ENCODE measurements around the gene KCTD16. TPM values are rescaled to one million over a fixed set of nuclear protein-coding genes. Genes with fewer than 3 reads are reported as not detected.
A peak's percentile ranks its signal among the peaks of the same experiment; 100 is the strongest.

The KCTD16 gene
- total and polyA plus RNA-seq, 8 donors, result 0.57 to 6.6 (median 3.2) TPM

DNA sequence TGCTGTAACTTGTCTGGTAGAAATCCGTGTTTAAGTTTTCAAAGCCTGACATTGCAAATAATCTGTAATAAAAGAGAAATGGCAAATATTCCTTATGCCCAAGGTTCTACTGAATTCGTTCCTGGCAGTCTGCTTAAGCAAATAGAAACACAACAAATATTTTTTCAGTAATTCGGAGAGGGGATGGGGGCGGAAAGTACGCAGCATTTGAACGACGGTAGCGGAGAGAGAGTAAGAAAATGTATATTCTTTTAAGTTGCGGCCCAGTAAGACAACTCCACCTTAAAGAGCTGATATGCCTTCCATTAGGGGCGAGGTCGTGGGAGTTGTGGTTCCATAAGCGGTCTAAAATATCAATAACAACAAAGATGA, 783 bp upstream of the KCTD16 start:
- peak overlapping the region; percentile 48 to 78 (median 68) for H3K27ac ChIP-seq
- peaks cover 9 to 24% (median 21%) of the 10 kb centered on the region in 3 donors for H3K4me1 ChIP-seq
- intact Hi-C loops (cut with DNase I), result no loop called here
- ATAC-seq (peak; percentile 1 to 21 (median 6)), DNase-seq (no peak), FAIRE-seq (no peak)
- peak overlapping the region; percentile 72 to 82 (median 78) for H3K4me3 ChIP-seq
- H3K27me3 ChIP-seq, result no peaks in the 10 kb centered on the region
- no peak for TF ChIP-seq CTCF (IDR thresholded peaks at IDR 0.05)
- 0 to 1% methylated on average over 12 of the region's 12 CpGs for WGBS, 2 donors
- H3K36me3 ChIP-seq, result peaks cover 0 to 12% (median 0%) of the 10 kb centered on the region in 3 donors
- H3K9me3 ChIP-seq, result no peaks in the 10 kb centered on the region

GRCh38 chr5:144173766-144174165, 3.1 kb downstream of the KCTD16 start:
- no peak for TF ChIP-seq CTCF (IDR thresholded peaks at IDR 0.05)
- WGBS, 2 donors, result 39 to 43% methylated on average over 3 of the region's 3 CpGs
- Histone ChIP-seq H3K4me3 (no peak overlapping the region), H3K9me3 (no peaks in the 10 kb centered on the region), H3K36me3 (no peaks in the 10 kb centered on the region), H3K27me3 (no peaks in the 10 kb centered on the region), H3K27ac (no peak overlapping the region), H3K4me1 (peaks cover 5 to 10% (median 6%) of the 10 kb centered on the region in 3 donors)
- ATAC-seq (no peak), DNase-seq (no peak), FAIRE-seq (no peak)
- intact Hi-C loops (cut with DNase I), result no loop called here

GRCh38 chr5:144177548-144177947, 6.9 kb downstream of the KCTD16 start:
- H3K4me1 ChIP-seq, result no peaks in the 10 kb centered on the region
- ATAC-seq, result no peak
- no peaks in the 10 kb centered on the region for H3K36me3 ChIP-seq
- H3K27ac ChIP-seq, result no peak overlapping the region
- TF ChIP-seq CTCF (IDR thresholded peaks at IDR 0.05), result no peak
- no peaks in the 10 kb centered on the region for H3K27me3 ChIP-seq
- H3K9me3 ChIP-seq, result no peaks in the 10 kb centered on the region
- no peak for FAIRE-seq
- no peak for DNase-seq
- intact Hi-C loops (cut with DNase I), result no loop called here
- WGBS, 2 donors, result 80 to 86% methylated on average over 3 of the region's 3 CpGs
- H3K4me3 ChIP-seq, result no peak overlapping the region

DNA sequence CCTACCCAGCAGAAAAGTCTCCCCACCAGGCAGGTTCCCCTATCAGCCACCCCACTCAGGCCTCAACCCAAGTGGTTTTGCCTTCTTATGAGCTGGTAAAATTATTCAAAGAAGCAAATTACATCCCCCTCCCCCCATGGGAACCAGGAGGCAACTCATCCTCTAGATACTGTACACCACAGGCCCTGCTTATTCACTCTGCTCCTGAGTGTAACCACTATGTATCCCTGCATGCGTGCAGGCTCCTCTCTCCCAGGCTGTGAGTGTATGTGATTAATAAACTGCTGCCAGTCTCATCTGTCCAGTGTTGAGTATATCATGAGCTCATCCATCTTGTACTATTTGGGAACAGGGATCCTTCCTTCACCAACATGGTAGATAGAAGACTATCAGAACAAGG, 8.6 kb downstream of the KCTD16 start:
- TF ChIP-seq CTCF (IDR thresholded peaks at IDR 0.05), result no peak
- no peak for ATAC-seq
- H3K27ac ChIP-seq, result no peak overlapping the region
- H3K4me1 ChIP-seq, result no peaks in the 10 kb centered on the region
- no peak overlapping the region for H3K4me3 ChIP-seq
- no peak for DNase-seq
- intact Hi-C loops (cut with DNase I), result no loop called here
- no peaks in the 10 kb centered on the region for H3K27me3 ChIP-seq
- WGBS, 2 donors, result 90 to 96% methylated on average over 1 of the region's 1 CpG
- no peaks in the 10 kb centered on the region for H3K9me3 ChIP-seq
- no peak for FAIRE-seq
- no peaks in the 10 kb centered on the region for H3K36me3 ChIP-seq

DNA sequence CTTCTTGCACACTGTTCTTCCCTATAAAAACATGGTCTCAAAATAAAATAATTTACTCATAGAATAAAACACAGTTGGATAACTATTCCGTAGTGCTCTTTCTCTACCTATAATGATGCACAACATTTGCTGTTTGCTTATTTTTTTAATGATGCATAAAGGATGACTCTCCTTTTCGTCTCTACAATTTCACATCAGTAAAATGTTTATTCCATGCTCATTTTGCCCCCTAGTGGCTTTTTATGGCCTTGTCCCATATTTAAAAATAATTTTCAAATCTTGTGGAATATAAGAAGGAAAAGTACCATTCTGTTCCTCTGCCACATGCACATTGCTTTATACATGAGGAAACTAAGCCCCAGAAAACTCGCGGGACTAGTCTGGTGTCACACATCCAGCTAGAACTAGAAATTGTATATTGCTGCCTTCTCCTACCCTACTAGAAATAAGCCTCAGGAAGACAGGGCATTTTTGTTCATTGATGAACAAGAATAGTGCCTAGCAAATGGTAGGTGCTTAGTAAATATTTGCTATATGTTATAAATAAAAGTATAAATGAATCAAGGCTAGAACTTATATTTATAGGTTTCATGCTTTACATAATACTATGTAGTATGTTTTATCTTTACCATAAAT, 12.7 kb downstream of the KCTD16 start:
- intact Hi-C loops (cut with DNase I), result no loop called here
- peak; percentile 2 to 65 (median 61) for TF ChIP-seq CTCF (IDR thresholded peaks at IDR 0.05)
- no peak for DNase-seq

More for the DNA sequence above, 12.7 kb downstream of the KCTD16 start:
- Histone ChIP-seq H3K36me3 (no peaks in the 10 kb centered on the region), H3K27me3 (no peaks in the 10 kb centered on the region), H3K4me1 (peaks cover 0 to 9% (median 0%) of the 10 kb centered on the region in 3 donors), H3K27ac (no peak overlapping the region), H3K4me3 (no peak overlapping the region), H3K9me3 (no peaks in the 10 kb centered on the region)
- peak; percentile 37 for FAIRE-seq
- 9% methylated on average over 4 of the region's 4 CpGs for WGBS, 2 donors
- peak in 3 of 4 donors; percentile 34 to 66 (median 39) for ATAC-seq
